ENCODE measurements around the gene ERP27. TPM values are rescaled to one million over a fixed set of nuclear protein-coding genes. Genes with fewer than 3 reads are reported as not detected.

The ERP27 gene
- total RNA-seq, 2 experiments from 2014 or later: 1.7 to 2.0 TPM

GRCh38 chr12:14868916-14869506 lies 69.3 kb downstream of the ERP27 start:
- intact Hi-C loops (cut with DNase I, micrococcal nuclease): no loop called here
- no peak for ATAC-seq
- ChIA-PET POLR2A (no interaction called here), CTCF (interaction anchor here (0.6 to 2.0 kb wide), 3 partner anchors 20 to 47 kb away, joined by 3 to 7 read pairs (median 4); no protein-coding TSS in a partner anchor)
- Mint-ChIP-seq H3K4me1 (no peaks in the 10 kb centered on the region), H3K27me3 (no peaks in the 10 kb centered on the region), H3K9me3 (ENCODE audit: low read depth) (peaks cover 7% of the 10 kb centered on the region), H3K27ac (no peak overlapping the region), H3K4me3 (no peak overlapping the region), H3K36me3 (ENCODE audit: low read depth) (no peaks in the 10 kb centered on the region)
- DNase-seq: no peak

Other genes with a start within 250 kb of the ERP27 start
- not detected for gene GUCY2C, start 241.9 kb downstream of the ERP27 start, total RNA-seq
- 100 to 1,000 TPM; 143 to 193 TPM for gene WBP11, start 135.1 kb downstream of the ERP27 start, total RNA-seq
- 1 to 10 TPM; 2.9 to 3.0 TPM for gene C12orf60, start 134.9 kb downstream of the ERP27 start, total RNA-seq
- gene SMCO3, start 124.4 kb downstream of the ERP27 start, total RNA-seq: not detected
- not detected for gene ART4, start 95.0 kb downstream of the ERP27 start, total RNA-seq
- not detected for gene MGP, start 52.7 kb downstream of the ERP27 start, total RNA-seq
- 100 to 1,000 TPM; 596 to 912 TPM for gene ARHGDIB, start 23.1 kb upstream of the ERP27 start, total RNA-seq
- under 1 TPM in 1 of 2 experiments, not detected in 1; 0.25 TPM for gene PDE6H, start 34.5 kb upstream of the ERP27 start, total RNA-seq